Tibial nerve (tissue), 4 donors: Measurements from ENCODE around the gene BMP4. TPM values are rescaled to one million over a fixed set of nuclear protein-coding genes. Genes with fewer than 3 reads are reported as not detected.

ENCODE experiments used
- DNase-seq, 2 donors: peaks; one replicate each; pipeline ENCODE4 v3.0.0-alpha.2; 2019; ENCODE audit warnings: low spot score in 2 of 2
- H3K27ac ChIP-seq, 4 donors: fragments of 200-600 bp; sonication (generic) in 3 of 4; one replicate each; pipeline ENCODE4 v1.5.1; 2017 to 2019; ENCODE audit warnings: mild to moderate bottlenecking in 1 of 4
- H3K27me3 ChIP-seq, 2 donors: fragments of 200-600 bp; sonication (generic) in 1 of 2; one replicate each; pipeline versions ENCODE4 v1.5.1 to v1.6.0; 2017 to 2019
- H3K36me3 ChIP-seq, 3 donors: fragments of 200-600 bp; sonication (generic); one replicate each; pipeline ENCODE4 v1.5.1; 2018 to 2019
- H3K4me1 ChIP-seq, 4 donors: fragments of 200-600 bp; sonication (generic) in 3 of 4; one replicate each; pipeline ENCODE4 v1.5.1; 2017 to 2019
- H3K4me3 ChIP-seq, 4 donors: fragments of 200-600 bp; sonication (generic) in 3 of 4; one replicate each; pipeline ENCODE4 v1.5.1; 2017 to 2019; ENCODE audit warnings: mild to moderate bottlenecking in 1 of 4, moderate library complexity in 1 of 4
- H3K9me3 ChIP-seq, 4 donors: fragments of 200-600 bp; sonication (generic) in 3 of 4; one replicate each; pipeline ENCODE4 v1.5.1; 2017 to 2019
- CTCF ChIP-seq, 5 experiments: fragments of 200-600 bp in 3 of 5; fragments of 450-650 bp in 2 of 5; sonication (generic) in 3 of 5; IDR thresholded peaks; one replicate each; pipeline ENCODE4 v1.5.1; 2016 to 2019; ENCODE audit warnings: antibody characterized with exemption in 5 of 5, mild to moderate bottlenecking in 3 of 5, moderate library complexity in 2 of 5
- EP300 ChIP-seq, 2 donors: sonication (generic); formaldehyde crosslinking; IDR thresholded peaks; one replicate each; pipeline ENCODE4 v1.6.1; 2017; ENCODE audit warnings: antibody characterized with exemption in 2 of 2, mild to moderate bottlenecking in 1 of 2
- POLR2A ChIP-seq, 2 donors: fragments of 450-650 bp; IDR thresholded peaks; one replicate each; pipeline ENCODE4 v1.6.1; 2017; ENCODE audit warnings: antibody characterized with exemption in 2 of 2, mild to moderate bottlenecking in 2 of 2, moderate library complexity in 2 of 2
- WGBS, 2 donors: methylation state at CpG; one replicate each; pipeline ENCODE4 v1.1.5; 2018; 5-methylcytosine and 5-hydroxymethylcytosine counted together
- total RNA-seq, 4 donors: library from RNA; depleted of rRNA; stranded (reverse); fragments of >200 nt; gene quantifications; one replicate each; pipeline ENCODE4 v1.1.0, GENCODE V29; 2016

Gene BMP4
- total RNA-seq, 4 donors from 2014 or later = 5.1 to 21.6 (median 14.8) TPM

GRCh38 chr14:53947094-53947445, 9.6 kb downstream of the BMP4 start:
- H3K4me3 ChIP-seq = peak overlapping the region; percentile 5 to 43 (median 8)
- H3K9me3 ChIP-seq = no peaks in the 10 kb centered on the region
- no peak for TF ChIP-seq EP300 (IDR thresholded peaks at IDR 0.05)
- TF ChIP-seq POLR2A (IDR thresholded peaks at IDR 0.05) = no peak
- no peak for TF ChIP-seq CTCF (IDR thresholded peaks at IDR 0.05)
- no peak for DNase-seq
- H3K36me3 ChIP-seq = peaks cover 0 to 10% (median 0%) of the 10 kb centered on the region in 3 donors
- H3K27me3 ChIP-seq = peaks cover 0 to 51% of the 10 kb centered on the region in 2 donors
- H3K27ac ChIP-seq = no peak overlapping the region
- peaks cover 0 to 27% (median 1%) of the 10 kb centered on the region in 4 donors for H3K4me1 ChIP-seq
- 25 to 27% methylated on average over 12 of the region's 12 CpGs for WGBS, 2 donors

- H3K27me3 ChIP-seq = peaks cover 0 to 49% of the 10 kb centered on the region in 2 donors
- TF ChIP-seq CTCF (IDR thresholded peaks at IDR 0.05) = no peak
- no peak for TF ChIP-seq POLR2A (IDR thresholded peaks at IDR 0.05)
- no peak for TF ChIP-seq EP300 (IDR thresholded peaks at IDR 0.05)
- H3K9me3 ChIP-seq = no peaks in the 10 kb centered on the region
- no peak for DNase-seq
- WGBS, 2 donors = 20 to 28% methylated on average over 38 to 52 of the region's 63 CpGs
- H3K4me1 ChIP-seq = peaks cover 0 to 22% (median 0%) of the 10 kb centered on the region in 4 donors
- peaks cover 0 to 10% (median 0%) of the 10 kb centered on the region in 3 donors for H3K36me3 ChIP-seq
- H3K27ac ChIP-seq = no peak overlapping the region
- peak overlapping the region; percentile 5 to 43 (median 8) for H3K4me3 ChIP-seq
Measured at GRCh38 chr14:53946404-53947093, 10.1 kb downstream of the BMP4 start.

GRCh38 chr14:53946071-53946403, 10.6 kb downstream of the BMP4 start:
- Histone ChIP-seq H3K36me3 (peaks cover 0 to 10% (median 0%) of the 10 kb centered on the region in 3 donors), H3K27ac (no peak overlapping the region), H3K27me3 (peaks cover 0 to 46% of the 10 kb centered on the region in 2 donors), H3K9me3 (no peaks in the 10 kb centered on the region), H3K4me3 (no peak overlapping the region), H3K4me1 (peaks cover 0 to 19% (median 0%) of the 10 kb centered on the region in 4 donors)
- WGBS, 2 donors = 53 to 66% methylated on average over 14 of the region's 14 CpGs
- TF ChIP-seq CTCF (IDR thresholded peaks at IDR 0.05) (no peak), POLR2A (IDR thresholded peaks at IDR 0.05) (no peak), EP300 (IDR thresholded peaks at IDR 0.05) (no peak)
- no peak for DNase-seq

GRCh38 chr14:53943751-53944083, 12.9 kb downstream of the BMP4 start:
- H3K27ac ChIP-seq = no peak overlapping the region

More at GRCh38 chr14:53943751-53944083, 12.9 kb downstream of the BMP4 start:
- no peaks in the 10 kb centered on the region for H3K36me3 ChIP-seq
- no peaks in the 10 kb centered on the region for H3K9me3 ChIP-seq
- 49 to 60% methylated on average over 2 of the region's 2 CpGs for WGBS, 2 donors
- no peak for TF ChIP-seq EP300 (IDR thresholded peaks at IDR 0.05)
- TF ChIP-seq POLR2A (IDR thresholded peaks at IDR 0.05) = no peak
- no peak for TF ChIP-seq CTCF (IDR thresholded peaks at IDR 0.05)
- H3K27me3 ChIP-seq = peaks cover 0 to 35% of the 10 kb centered on the region in 2 donors
- peaks cover 0 to 7% (median 0%) of the 10 kb centered on the region in 4 donors for H3K4me1 ChIP-seq
- H3K4me3 ChIP-seq = no peak overlapping the region
- no peak for DNase-seq
